Measurements from ENCODE around the gene FGF3. TPM values are rescaled to one million over a fixed set of nuclear protein-coding genes. Genes with fewer than 3 reads are reported as not detected.

FGF3 gene
- total and polyA plus RNA-seq, 10 of the 15 experiments (the other 5 are each of a cell fraction or from before 2014, with no cell fraction given), result not detected

GRCh38 chr11:69816671-69817070 lies 2.5 kb downstream of the FGF3 start:
- no peaks in the 10 kb centered on the region for H3K79me2 ChIP-seq (ENCODE audit: control insufficient read depth, insufficient read depth, low read length)
- in situ Hi-C loops (cut with MboI), result no loop called here
- no peaks in the 10 kb centered on the region for H4K20me1 ChIP-seq (ENCODE audit: control insufficient read depth, insufficient read depth)
- no peak overlapping the region for H2AFZ ChIP-seq (ENCODE audit: control insufficient read depth, low read depth, low read length)
- peaks cover 5 to 6% of the 10 kb centered on the region in 2 experiments; a peak in 3 of 4 replicates for H3K27me3 ChIP-seq (replicated peaks in 1 of 2; ENCODE audit: control insufficient read depth in 2 of 2, insufficient read depth in 2 of 2, low read length in 1 of 2)
- POLR2A ChIA-PET, result no interaction called here
- H3K36me3 ChIP-seq (ENCODE audit: control insufficient read depth in 2 of 2, insufficient read depth in 2 of 2, low read length in 1 of 2), result no peaks in the 10 kb centered on the region
- FAIRE-seq (no peak), DNase-seq (ENCODE audit: low read depth, low spot score) (no peak), ATAC-seq (no peak)
- TF ChIP-seq KLF5 (IDR thresholded peaks at IDR 0.05; ENCODE audit: partially characterized antibody) (no peak), SPI1 (IDR thresholded peaks at IDR 0.05; ENCODE audit: borderline replicate concordance, insufficient read depth, low read depth, low read length) (no peak), SKIL (IDR thresholded peaks at IDR 0.05; ENCODE audit: low read depth, poor library complexity, severe bottlenecking) (no peak)
- RAD21 ChIA-PET (ENCODE audit: unreplicated experiment), result no interaction called here
- WGBS (ENCODE audit: insufficient coverage, insufficient replicate concordance, low lambda C conversion rate, missing lambda C conversion rate), result 24% methylated on average over 12 of the region's 12 CpGs
- no TSS peak for BruUV-seq (replicated peaks)
- no peaks in the 10 kb centered on the region for H3K9me3 ChIP-seq (replicated peaks; ENCODE audit: control insufficient read depth, insufficient read depth, low read length)
- H3K4me3 ChIP-seq, result no peak overlapping the region
- CTCF ChIA-PET, result no interaction called here
- H3K4me2 ChIP-seq (ENCODE audit: control insufficient read depth, insufficient read depth), result no peak overlapping the region
- SMC1A ChIA-PET (ENCODE audit: uncharacterized antibody, unreplicated experiment), result no interaction called here
- H3K4me1 ChIP-seq (ENCODE audit: control insufficient read depth, insufficient read depth, low read length), result no peaks in the 10 kb centered on the region
- H3K27ac ChIP-seq (ENCODE audit: control insufficient read depth, insufficient read depth), result no peak overlapping the region
- intact Hi-C loops (cut with micrococcal nuclease; ENCODE audit: unreplicated experiment), result no loop called here
- H3K9ac ChIP-seq (ENCODE audit: control insufficient read depth, insufficient read depth, low read length), result no peak overlapping the region

- Histone ChIP-seq H3K4me2 (ENCODE audit: control insufficient read depth, insufficient read depth) (no peak overlapping the region), H3K9ac (ENCODE audit: control insufficient read depth, insufficient read depth, low read length) (no peak overlapping the region), H4K20me1 (ENCODE audit: control insufficient read depth, insufficient read depth) (no peaks in the 10 kb centered on the region), H3K4me1 (ENCODE audit: control insufficient read depth, insufficient read depth, low read length) (no peaks in the 10 kb centered on the region), H3K79me2 (ENCODE audit: control insufficient read depth, insufficient read depth, low read length) (no peaks in the 10 kb centered on the region), H3K9me3 (replicated peaks; ENCODE audit: control insufficient read depth, insufficient read depth, low read length) (no peaks in the 10 kb centered on the region), H3K4me3 (no peak overlapping the region), H2AFZ (ENCODE audit: control insufficient read depth, low read depth, low read length) (no peak overlapping the region), H3K27ac (ENCODE audit: control insufficient read depth, insufficient read depth) (no peak overlapping the region), H3K27me3 (replicated peaks in 1 of 2; ENCODE audit: control insufficient read depth in 2 of 2, insufficient read depth in 2 of 2, low read length in 1 of 2) (peaks cover 5 to 6% of the 10 kb centered on the region in 2 experiments; a peak in 3 of 4 replicates), H3K36me3 (ENCODE audit: control insufficient read depth in 2 of 2, insufficient read depth in 2 of 2, low read length in 1 of 2) (no peaks in the 10 kb centered on the region)
- intact Hi-C loops (cut with micrococcal nuclease; ENCODE audit: unreplicated experiment), result no loop called here
- ChIA-PET POLR2A (no interaction called here), CTCF (no interaction called here), RAD21 (ENCODE audit: unreplicated experiment) (no interaction called here), SMC1A (ENCODE audit: uncharacterized antibody, unreplicated experiment) (no interaction called here)
- FAIRE-seq (no peak), DNase-seq (ENCODE audit: low read depth, low spot score) (no peak), ATAC-seq (no peak)
- TF ChIP-seq TBL1XR1 (IDR thresholded peaks at IDR 0.05; ENCODE audit: low read depth, low read length), result no peak
- no peak for TF ChIP-seq SMAD1 (IDR thresholded peaks at IDR 0.05; ENCODE audit: low read depth, partially characterized antibody)
- no peak for TF ChIP-seq NRF1 (conservative IDR thresholded peaks at IDR 0.05; ENCODE audit: low read depth, low read length)
- TF ChIP-seq CTCF (IDR thresholded peaks at IDR 0.05 in 2 of 3, conservative IDR thresholded peaks at IDR 0.05 in 1 of 3; ENCODE audit: control insufficient read depth in 2 of 3, extremely low read depth in 1 of 3, insufficient read depth in 1 of 3, low read depth in 3 of 3, low read length in 3 of 3), result no peak
- TF ChIP-seq KAT2A (conservative IDR thresholded peaks at IDR 0.05; ENCODE audit: control insufficient read depth, low read depth, low read length), result no peak
- TF ChIP-seq SKIL (IDR thresholded peaks at IDR 0.05; ENCODE audit: low read depth, poor library complexity, severe bottlenecking), result no peak
- BruUV-seq (replicated peaks), result no TSS peak
- in situ Hi-C loops (cut with MboI), result no loop called here
- WGBS (ENCODE audit: insufficient coverage, insufficient replicate concordance, low lambda C conversion rate, missing lambda C conversion rate), result 47% methylated on average over 13 of the region's 13 CpGs
Observed at GRCh38 chr11:69815973-69816372, 3.2 kb downstream of the FGF3 start.
